Esophagus (tissue), 2 donors: ENCODE results near the gene GPR135. TPM values are rescaled to one million over a fixed set of nuclear protein-coding genes. Genes with fewer than 3 reads are reported as not detected.

ENCODE experiments used
- H3K27ac ChIP-seq, 2 donors: one replicate each; pipeline ENCODE4 v1.5.1; 2013; ENCODE audit warnings: low read depth in 2 of 2, mild to moderate bottlenecking in 2 of 2, inconsistent platforms in 1 of 2, low read length in 1 of 2, moderate library complexity in 1 of 2
- H3K27me3 ChIP-seq, 2 donors: one replicate each; pipeline ENCODE4 v1.6.1; 2013; ENCODE audit warnings: low read length in 2 of 2, control low read depth in 1 of 2, mild to moderate bottlenecking in 1 of 2; ENCODE audit not compliant: insufficient read depth in 2 of 2, control insufficient read depth in 1 of 2
- H3K36me3 ChIP-seq, 2 donors: one replicate each; pipeline ENCODE4 v1.6.1; 2013; ENCODE audit warnings: low read length in 1 of 2; ENCODE audit not compliant: control insufficient read depth in 2 of 2, insufficient read depth in 2 of 2
- H3K4me1 ChIP-seq, 2 donors: one replicate each; pipeline ENCODE4 v1.6.1; 2013; ENCODE audit warnings: low read length in 1 of 2; ENCODE audit not compliant: control insufficient read depth in 2 of 2, insufficient read depth in 2 of 2
- H3K4me3 ChIP-seq, 2 donors: one replicate each; pipeline ENCODE4 v1.5.1; 2013; ENCODE audit warnings: low read length in 2 of 2, mild to moderate bottlenecking in 2 of 2, low read depth in 1 of 2, moderate library complexity in 1 of 2
- H3K9me3 ChIP-seq, 2 donors: one replicate each; pipeline ENCODE4 v1.6.1; 2013; ENCODE audit warnings: mild to moderate bottlenecking in 2 of 2, low read depth in 1 of 2, low read length in 1 of 2, moderate library complexity in 1 of 2; ENCODE audit not compliant: control insufficient read depth in 2 of 2, insufficient read depth in 1 of 2
- WGBS, 2 donors: extraction: QIAGEN DNeasy Blood & Tissue Kit; methylation state at CpG; one replicate each; pipeline ENCODE4 v1.1.7; 2013; 5-methylcytosine and 5-hydroxymethylcytosine counted together
- polyA plus RNA-seq, 2 donors: library from polyadenylated mRNA; stranded (reverse); fragments of 200-250 nt; gene quantifications; one replicate each; pipeline ENCODE4 v1.2.3, GENCODE V29; 2013
- donor health status: healthy with polysubstance abuse.
- donor health status: Bipolar disorder and iron deficiency.

The GPR135 gene
- polyA plus RNA-seq, 2 donors = 0.43 to 0.52 TPM

- H3K36me3 ChIP-seq = no peaks in the 10 kb centered on the region
- no peaks in the 10 kb centered on the region for H3K4me1 ChIP-seq
- no peaks in the 10 kb centered on the region for H3K27me3 ChIP-seq
- peak overlapping the region in 1 of 2 donors; percentile 70 for H3K27ac ChIP-seq
- no peaks in the 10 kb centered on the region for H3K9me3 ChIP-seq
- H3K4me3 ChIP-seq = no peak overlapping the region
- 74 to 78% methylated on average over 13 of the region's 13 CpGs for WGBS, 2 donors
These were observed 37.3 kb downstream of the GPR135 start for GRCh38 chr14:59427653-59428580.

GRCh38 chr14:59425322-59425935 lies 39.8 kb downstream of the GPR135 start:
- no peak overlapping the region for H3K27ac ChIP-seq
- no peaks in the 10 kb centered on the region for H3K36me3 ChIP-seq
- H3K27me3 ChIP-seq = no peaks in the 10 kb centered on the region
- no peaks in the 10 kb centered on the region for H3K4me1 ChIP-seq
- WGBS, 2 donors = 56 to 68% methylated on average over 3 of the region's 3 CpGs
- no peaks in the 10 kb centered on the region for H3K9me3 ChIP-seq
- H3K4me3 ChIP-seq = no peak overlapping the region

- Histone ChIP-seq H3K4me1 (no peaks in the 10 kb centered on the region), H3K27me3 (no peaks in the 10 kb centered on the region), H3K36me3 (no peaks in the 10 kb centered on the region), H3K9me3 (no peaks in the 10 kb centered on the region), H3K4me3 (no peak overlapping the region), H3K27ac (no peak overlapping the region)
- WGBS, 2 donors = 66 to 67% methylated on average over 4 of the region's 4 CpGs
These were observed 40.7 kb downstream of the GPR135 start for GRCh38 chr14:59424341-59425071.

- Histone ChIP-seq H3K36me3 (no peaks in the 10 kb centered on the region), H3K27ac (no peak overlapping the region), H3K9me3 (no peaks in the 10 kb centered on the region), H3K4me3 (no peak overlapping the region), H3K27me3 (no peaks in the 10 kb centered on the region), H3K4me1 (no peaks in the 10 kb centered on the region)
- 70 to 73% methylated on average over 7 of the region's 7 CpGs for WGBS, 2 donors
These were observed 42.9 kb downstream of the GPR135 start for GRCh38 chr14:59422069-59422881.

GRCh38 chr14:59419303-59419702 lies 45.9 kb downstream of the GPR135 start:
- H3K36me3 ChIP-seq = no peaks in the 10 kb centered on the region
- no peak overlapping the region for H3K4me3 ChIP-seq
- no peaks in the 10 kb centered on the region for H3K9me3 ChIP-seq
- no peaks in the 10 kb centered on the region for H3K27me3 ChIP-seq
- H3K27ac ChIP-seq = no peak overlapping the region
- no peaks in the 10 kb centered on the region for H3K4me1 ChIP-seq
- 60 to 61% methylated on average over 2 of the region's 2 CpGs for WGBS, 2 donors

GRCh38 chr14:59417311-59417710 lies 47.9 kb downstream of the GPR135 start:
- 73 to 77% methylated on average over 6 of the region's 6 CpGs for WGBS, 2 donors
- H3K27me3 ChIP-seq = no peaks in the 10 kb centered on the region
- H3K27ac ChIP-seq = no peak overlapping the region
- no peak overlapping the region for H3K4me3 ChIP-seq
- H3K4me1 ChIP-seq = no peaks in the 10 kb centered on the region
- no peaks in the 10 kb centered on the region for H3K9me3 ChIP-seq
- no peaks in the 10 kb centered on the region for H3K36me3 ChIP-seq

GRCh38 chr14:59415836-59416602 lies 49.2 kb downstream of the GPR135 start:
- Histone ChIP-seq H3K36me3 (no peaks in the 10 kb centered on the region), H3K4me3 (no peak overlapping the region), H3K9me3 (no peaks in the 10 kb centered on the region), H3K27ac (peak overlapping the region in 1 of 2 donors; percentile 13), H3K27me3 (no peaks in the 10 kb centered on the region), H3K4me1 (no peaks in the 10 kb centered on the region)
- WGBS, 2 donors = 75 to 83% methylated on average over 5 of the region's 5 CpGs
